GM12878 (cell line): ENCODE results near the gene UTS2R. TPM values are rescaled to one million over a fixed set of nuclear protein-coding genes. Genes with fewer than 3 reads are reported as not detected.
"Not testable (repeated sequence)": the region's sequence is repeated elsewhere in the genome, so short reads cannot be mapped to it uniquely, and the experiment has no call there.

Experiments used
- ATAC-seq: fragments of 200-7000 bp; cut with Tn5 transposase; 3 replicates; pipeline ENCODE4 v1.9.1; 2020; ENCODE audit warnings: mild to moderate bottlenecking, moderate library complexity
- BruUV-seq: library from RNA; stranded (reverse); fragments of 400-500 nt; replicated peaks from 2 replicates; lab custom pipeline; 2021; lab: Mats Ljungman, UMichigan
- CTCF ChIA-PET: fragments of 300-600 bp; sonication (Branson Sonifier 250); formaldehyde crosslinking; extraction: SDS; loops from one replicate; lab custom pipeline; 2021; ENCODE audit warnings: inconsistent platforms; lab: Yijun Ruan, JAX
- POLR2A ChIA-PET: fragments of 350-600 bp; formaldehyde crosslinking; extraction: SDS; loops from one replicate; lab custom pipeline; 2021; ENCODE audit warnings: inconsistent platforms; lab: Charles Lee
- RAD21 ChIA-PET: fragments of 300-600 bp; sonication (Branson Sonifier 250); formaldehyde crosslinking; loops from one replicate; lab custom pipeline; 2023; ENCODE audit warnings: antibody characterized with exemption; ENCODE audit not compliant: unreplicated experiment; lab: Charles Lee
- SMC1A ChIA-PET: fragments of 300-600 bp; sonication (Branson Sonifier 250); formaldehyde crosslinking; loops from one replicate; lab custom pipeline; 2023; ENCODE audit not compliant: unreplicated experiment, uncharacterized antibody; lab: Charles Lee
- DNase-seq: peaks from one replicate; pipeline ENCODE4 v3.0.0-alpha.2; 2011; ENCODE audit warnings: low read depth, low spot score
- FAIRE-seq: peaks from 3 replicates; lab custom pipeline; 2011; peaks lifted over from hg19 to GRCh38; lab: Jason Lieb, UNC
- H2AFZ ChIP-seq: 2 replicates; pipeline ENCODE4 v1.6.0; 2011; ENCODE audit warnings: low read depth, low read length, control low read depth; ENCODE audit not compliant: control insufficient read depth
- H3K27ac ChIP-seq: 2 replicates; pipeline ENCODE4 v1.5.1; 2011; ENCODE audit warnings: control low read depth; ENCODE audit not compliant: control insufficient read depth, insufficient read depth
- H3K27me3 ChIP-seq, 2 experiments: replicated peaks in 1 of 2; 2 replicates each; pipeline versions ENCODE4 v1.6.0 to v1.6.1; 2011; ENCODE audit warnings: low read length in 1 of 2; ENCODE audit not compliant: control insufficient read depth in 2 of 2, insufficient read depth in 2 of 2
- H3K36me3 ChIP-seq, 2 experiments: 2 replicates each; pipeline ENCODE4 v1.5.1; 2011; ENCODE audit warnings: low read length in 1 of 2; ENCODE audit not compliant: control insufficient read depth in 2 of 2, insufficient read depth in 2 of 2
- H3K4me1 ChIP-seq: 2 replicates; pipeline ENCODE4 v1.6.1; 2011; ENCODE audit warnings: mild to moderate bottlenecking, low read length, moderate library complexity, mixed read lengths; ENCODE audit not compliant: control insufficient read depth, insufficient read depth
- H3K4me2 ChIP-seq: 2 replicates; pipeline ENCODE4 v1.6.0; 2011; ENCODE audit warnings: control low read depth; ENCODE audit not compliant: control insufficient read depth, insufficient read depth
- H3K4me3 ChIP-seq: fragments of 200-600 bp; sonication (generic); 2 replicates; pipeline ENCODE4 v1.5.1; 2016
- H3K79me2 ChIP-seq: 2 replicates; pipeline ENCODE4 v1.6.0; 2011; ENCODE audit warnings: low read length; ENCODE audit not compliant: control insufficient read depth, insufficient read depth
- H3K9ac ChIP-seq: 2 replicates; pipeline ENCODE4 v1.8.0; 2011; ENCODE audit warnings: low read length, control low read depth, mixed read lengths; ENCODE audit not compliant: control insufficient read depth, insufficient read depth
- H3K9me3 ChIP-seq: replicated peaks from 3 replicates; pipeline ENCODE4 v1.5.1; 2011; ENCODE audit warnings: mild to moderate bottlenecking, low read length; ENCODE audit not compliant: control insufficient read depth, insufficient read depth
- H4K20me1 ChIP-seq: 2 replicates; pipeline ENCODE4 v1.6.0; 2011; ENCODE audit not compliant: control insufficient read depth, insufficient read depth
- KDM1A ChIP-seq: fragments of 200-600 bp; sonication (generic); IDR thresholded peaks from 2 replicates; pipeline ENCODE4 v1.6.1; 2016; ENCODE audit warnings: borderline replicate concordance
- ZBTB4 ChIP-seq: fragments of 450-650 bp; formaldehyde crosslinking; IDR thresholded peaks from 2 replicates; pipeline ENCODE4 v1.4.0; 2022; ENCODE audit warnings: mild to moderate bottlenecking, moderate library complexity
- WGBS: methylation state at CpG from one replicate; pipeline ENCODE4 v1.1.6; 2016; ENCODE audit warnings: low lambda C conversion rate; ENCODE audit not compliant: insufficient replicate concordance, insufficient coverage; ENCODE audit errors: missing lambda C conversion rate; 5-methylcytosine and 5-hydroxymethylcytosine counted together
- in situ Hi-C: fragments of 300-500 bp; cut with MboI; formaldehyde crosslinking; loops from 9 replicates; pipeline ENCODE4 v1.14.3; 2018; ENCODE audit warnings: mixed read lengths
- intact Hi-C: fragments of 100-400 bp; cut with micrococcal nuclease; formaldehyde crosslinking; loops from one replicate; pipeline ENCODE4 v1.14.2; 2022; ENCODE audit not compliant: unreplicated experiment
- polyA plus RNA-seq, 11 experiments: library from polyadenylated mRNA; depleted of rRNA in 4 of 11; unstranded in 6 of 11; stranded (reverse) in 5 of 11; fragments of >200 nt; fragmentation: Nextera tagmentation in 4 of 11; fragmentation: Illumina TruSeq in 1 of 11; extraction: Ambion mirVana in 4 of 11; extraction: Trizol in 1 of 11; gene quantifications; 1 replicate in 1 of 11; 2 replicates in 10 of 11; pipeline versions ENCODE4 v1.2.1 to v1.2.3, GENCODE V29; 2011 to 2016; ENCODE audit warnings: inconsistent platforms in 2 of 11, missing spikeins in 2 of 11, low read depth in 1 of 11
- total RNA-seq, 4 experiments: library from RNA; depleted of rRNA in 3 of 4; stranded (reverse); fragments of >200 nt in 3 of 4; fragmentation: Illumina TruSeq in 1 of 4; extraction: Trizol in 1 of 4; gene quantifications; 2 replicates each; pipeline versions ENCODE4 v1.2.1 to v1.2.3, GENCODE V29; 2013 to 2021

UTS2R gene
- total and polyA plus RNA-seq, 10 of the 15 experiments (the other 5 are each of a cell fraction or from before 2014, with no cell fraction given) = 0.04 to 0.36 (median 0.11) TPM; not detected in 6

- no peak for TF ChIP-seq ZBTB4 (CRISPR knock-in tag)
- no peak for TF ChIP-seq KDM1A
Measured at GRCh38 chr17:82411396-82412053, 40.0 kb downstream of the UTS2R start (continued).

DNA sequence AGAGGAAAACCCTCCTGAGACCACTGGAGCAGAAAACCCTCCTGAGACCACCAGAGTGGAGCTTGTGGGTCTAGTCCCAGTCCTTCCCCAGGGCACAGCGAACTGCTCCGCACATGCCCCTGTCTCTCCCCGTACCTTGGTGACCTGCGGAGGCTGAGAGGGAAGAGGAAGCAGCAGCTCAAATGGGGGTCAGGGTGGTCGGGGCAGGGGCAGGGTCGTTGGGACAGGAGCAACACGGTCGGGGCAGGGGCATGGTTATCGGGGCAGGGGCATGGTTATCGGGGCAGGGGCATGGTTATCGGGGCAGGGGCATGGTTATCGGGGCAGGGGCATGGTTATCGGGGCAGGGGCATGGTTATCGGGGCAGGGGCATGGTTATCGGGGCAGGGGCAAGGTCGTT is 40.5 kb downstream of the UTS2R start:
- 94% methylated on average over 14 of the region's 16 CpGs for WGBS
- H3K27ac ChIP-seq, POLR2A ChIA-PET, in situ Hi-C loops, SMC1A ChIA-PET, ATAC-seq, H3K4me2 ChIP-seq, H3K9me3 ChIP-seq, H2AFZ ChIP-seq, H3K4me1 ChIP-seq, FAIRE-seq, H3K9ac ChIP-seq, H4K20me1 ChIP-seq, RAD21 ChIA-PET, H3K27me3 ChIP-seq, H3K36me3 ChIP-seq, H3K79me2 ChIP-seq, H3K4me3 ChIP-seq, DNase-seq, BruUV-seq: not testable (repeated sequence)
- intact Hi-C loops = loop anchor here (5.0 kb wide), 1 partner anchor 180 kb away; no protein-coding TSS in a partner anchor
- CTCF ChIA-PET = interaction anchor here (4.1 kb wide), 1 partner anchor 62 kb away, joined by 22 read pairs; no protein-coding TSS in a partner anchor
